Upper lobe of left lung (tissue), 6 donors: Measurements from ENCODE around the gene PTPRM. TPM values are rescaled to one million over a fixed set of nuclear protein-coding genes. Genes with fewer than 3 reads are reported as not detected.
A peak's percentile ranks its signal among the peaks of the same experiment; 100 is the strongest.

Experiments used
- ATAC-seq, 2 donors: fragments of 200-7000 bp; cut with Tn5 transposase; one replicate each; pipeline ENCODE4 v1.9.1; 2022; ENCODE audit warnings: mild to moderate bottlenecking in 2 of 2, moderate library complexity in 2 of 2; ENCODE audit not compliant: low FRiP score in 2 of 2
- DNase-seq, 2 donors: peaks; one replicate each; pipeline ENCODE4 v3.0.0-alpha.2; 2019 to 2020
- H3K27ac ChIP-seq, 4 donors: fragments of 200-600 bp; sonication (generic); one replicate each; pipeline ENCODE4 v1.5.1; 2016 to 2019
- H3K27me3 ChIP-seq, 4 donors: fragments of 200-600 bp; sonication (generic); one replicate each; pipeline ENCODE4 v1.5.1; 2017 to 2019
- H3K36me3 ChIP-seq, 4 donors: fragments of 200-600 bp; sonication (generic); one replicate each; pipeline ENCODE4 v1.5.1; 2016 to 2019
- H3K4me1 ChIP-seq, 4 donors: fragments of 200-600 bp; sonication (generic); one replicate each; pipeline ENCODE4 v1.5.1; 2018 to 2019
- H3K4me3 ChIP-seq, 4 donors: fragments of 200-600 bp; sonication (generic); one replicate each; pipeline ENCODE4 v1.5.1; 2017 to 2019; ENCODE audit warnings: mild to moderate bottlenecking in 2 of 4, moderate library complexity in 1 of 4
- H3K9me3 ChIP-seq, 4 donors: fragments of 200-600 bp; sonication (generic); one replicate each; pipeline ENCODE4 v1.5.1; 2018 to 2019
- CTCF ChIP-seq, 6 experiments: fragments of 450-650 bp in 4 of 6; fragments of 200-600 bp in 2 of 6; sonication (generic) in 2 of 6; IDR thresholded peaks; one replicate each; pipeline ENCODE4 v1.5.1; 2016 to 2019; ENCODE audit warnings: antibody characterized with exemption in 6 of 6
- EP300 ChIP-seq, 4 donors: sonication (generic); formaldehyde crosslinking; IDR thresholded peaks; one replicate each; pipeline ENCODE4 v1.5.1; 2017; ENCODE audit warnings: antibody characterized with exemption in 4 of 4, control low read depth in 2 of 4
- POLR2A ChIP-seq, 4 donors: fragments of 450-650 bp; IDR thresholded peaks; one replicate each; pipeline ENCODE4 v1.5.1; 2016 to 2017; ENCODE audit warnings: antibody characterized with exemption in 4 of 4, mild to moderate bottlenecking in 2 of 4
- POLR2AphosphoS5 ChIP-seq, 2 donors: sonication (generic); formaldehyde crosslinking; IDR thresholded peaks; one replicate each; pipeline ENCODE4 v1.5.1; 2017; ENCODE audit warnings: antibody characterized with exemption in 2 of 2
- WGBS, 2 donors: methylation state at CpG; one replicate each; pipeline ENCODE4 v1.1.5; 2017 to 2018; 5-methylcytosine and 5-hydroxymethylcytosine counted together
- total RNA-seq, 6 donors: library from RNA; depleted of rRNA in 4 of 6; stranded (reverse); fragments of >200 nt in 4 of 6; gene quantifications; one replicate each; pipeline versions ENCODE4 v1.1.0 to v1.2.1, GENCODE V29; 2016 to 2021
- donor health status: DM: no; HTN: no; CAD: no; lungs with moderate emphysema.
- donor health status: DM: no; HTN: yes; CAD: no; lungs with severe emphysema.

PTPRM gene
- total RNA-seq, 6 donors from 2014 or later = 82.0 to 201 (median 154) TPM

- Histone ChIP-seq H3K4me1 (peaks cover 17 to 24% (median 24%) of the 10 kb centered on the region in 4 donors), H3K27ac (peak overlapping the region; percentile 12 to 44 (median 30)), H3K4me3 (no peak overlapping the region), H3K27me3 (no peaks in the 10 kb centered on the region), H3K36me3 (no peaks in the 10 kb centered on the region), H3K9me3 (no peaks in the 10 kb centered on the region)
- ATAC-seq (peak; percentile 56 to 66), DNase-seq (no peak)
- TF ChIP-seq EP300 (IDR thresholded peaks at IDR 0.05) (peak in 1 of 4 donors; percentile 15), POLR2A (IDR thresholded peaks at IDR 0.05) (no peak), POLR2AphosphoS5 (IDR thresholded peaks at IDR 0.05) (peak in 1 of 2 donors; percentile 57)
- WGBS, 2 donors = 39 to 48% methylated on average over 5 of the region's 5 CpGs
These were observed 59.9 kb downstream of the PTPRM start for GRCh38 chr18:7626922-7627440.

- Histone ChIP-seq H3K36me3 (no peaks in the 10 kb centered on the region), H3K4me3 (no peak overlapping the region), H3K9me3 (no peaks in the 10 kb centered on the region), H3K27me3 (no peaks in the 10 kb centered on the region), H3K27ac (no peak overlapping the region), H3K4me1 (peaks cover 13 to 30% (median 24%) of the 10 kb centered on the region in 4 donors)
- DNase-seq (no peak), ATAC-seq (no peak)
- TF ChIP-seq EP300 (IDR thresholded peaks at IDR 0.05) (no peak), CTCF (IDR thresholded peaks at IDR 0.05) (no peak), POLR2A (IDR thresholded peaks at IDR 0.05) (no peak), POLR2AphosphoS5 (IDR thresholded peaks at IDR 0.05) (no peak)
These were observed 62.3 kb downstream of the PTPRM start for GRCh38 chr18:7629416-7629815.

- no peak for ATAC-seq
- Histone ChIP-seq H3K36me3 (no peaks in the 10 kb centered on the region), H3K4me3 (no peak overlapping the region), H3K9me3 (no peaks in the 10 kb centered on the region), H3K27ac (no peak overlapping the region), H3K4me1 (peaks cover 13 to 27% (median 24%) of the 10 kb centered on the region in 4 donors), H3K27me3 (no peaks in the 10 kb centered on the region)
- WGBS, 2 donors = 70 to 84% methylated on average over 4 of the region's 4 CpGs
- DNase-seq = no peak
- no peak for TF ChIP-seq CTCF (IDR thresholded peaks at IDR 0.05)
- TF ChIP-seq EP300 (IDR thresholded peaks at IDR 0.05) = no peak
- TF ChIP-seq POLR2AphosphoS5 (IDR thresholded peaks at IDR 0.05) = no peak
- no peak for TF ChIP-seq POLR2A (IDR thresholded peaks at IDR 0.05)
These were observed 63.8 kb downstream of the PTPRM start for GRCh38 chr18:7630731-7631442.

GRCh38 chr18:7632152-7633098 is 65.3 kb downstream of the PTPRM start:
- TF ChIP-seq POLR2AphosphoS5 (IDR thresholded peaks at IDR 0.05) (no peak), EP300 (IDR thresholded peaks at IDR 0.05) (no peak), POLR2A (IDR thresholded peaks at IDR 0.05) (no peak), CTCF (IDR thresholded peaks at IDR 0.05) (no peak)
- Histone ChIP-seq H3K27ac (no peak overlapping the region), H3K4me1 (peaks cover under 1 to 16% (median 14%) of the 10 kb centered on the region in 4 donors), H3K9me3 (no peaks in the 10 kb centered on the region), H3K4me3 (no peak overlapping the region), H3K27me3 (no peaks in the 10 kb centered on the region), H3K36me3 (no peaks in the 10 kb centered on the region)
- 86 to 88% methylated on average over 6 of the region's 6 CpGs for WGBS, 2 donors
- ATAC-seq (no peak), DNase-seq (no peak)

- WGBS, 2 donors = 80 to 86% methylated on average over 2 of the region's 2 CpGs
- H3K4me3 ChIP-seq = no peak overlapping the region
- no peaks in the 10 kb centered on the region for H3K27me3 ChIP-seq
- H3K36me3 ChIP-seq = no peaks in the 10 kb centered on the region
- no peak for ATAC-seq
- H3K4me1 ChIP-seq = peaks cover 0 to 17% (median 8%) of the 10 kb centered on the region in 4 donors
- no peaks in the 10 kb centered on the region for H3K9me3 ChIP-seq
- H3K27ac ChIP-seq = no peak overlapping the region
- TF ChIP-seq POLR2A (IDR thresholded peaks at IDR 0.05) (no peak), EP300 (IDR thresholded peaks at IDR 0.05) (no peak), CTCF (IDR thresholded peaks at IDR 0.05) (no peak), POLR2AphosphoS5 (IDR thresholded peaks at IDR 0.05) (no peak)
- DNase-seq = no peak
These were observed 66.1 kb downstream of the PTPRM start for GRCh38 chr18:7633171-7633570.
